Retina (tissue), 1 donor: ENCODE results near the gene UTP18.

Experiments
- DNase-seq: peaks from one replicate; pipeline ENCODE4 v3.0.0-alpha.2; 2016

Gene UTP18

GRCh38 chr17:51335883-51336822 is 75.8 kb downstream of the UTP18 start:
- DNase-seq, result no peak

- DNase-seq, result no peak
These were observed 81.1 kb downstream of the UTP18 start for GRCh38 chr17:51341457-51341856.

GRCh38 chr17:51342257-51342656 is 81.9 kb downstream of the UTP18 start:
- no peak for DNase-seq

- DNase-seq, result no peak
These were observed 84.2 kb downstream of the UTP18 start for GRCh38 chr17:51344532-51344931.

GRCh38 chr17:51346218-51346982 is 86.1 kb downstream of the UTP18 start:
- no peak for DNase-seq
